CMK (cell line): ENCODE data around the gene FAM221B.

Experiments used
- DNase-seq: peaks from one replicate; pipeline ENCODE4 v3.0.0-alpha.2; 2010; ENCODE audit warnings: low read depth

FAM221B gene

DNA sequence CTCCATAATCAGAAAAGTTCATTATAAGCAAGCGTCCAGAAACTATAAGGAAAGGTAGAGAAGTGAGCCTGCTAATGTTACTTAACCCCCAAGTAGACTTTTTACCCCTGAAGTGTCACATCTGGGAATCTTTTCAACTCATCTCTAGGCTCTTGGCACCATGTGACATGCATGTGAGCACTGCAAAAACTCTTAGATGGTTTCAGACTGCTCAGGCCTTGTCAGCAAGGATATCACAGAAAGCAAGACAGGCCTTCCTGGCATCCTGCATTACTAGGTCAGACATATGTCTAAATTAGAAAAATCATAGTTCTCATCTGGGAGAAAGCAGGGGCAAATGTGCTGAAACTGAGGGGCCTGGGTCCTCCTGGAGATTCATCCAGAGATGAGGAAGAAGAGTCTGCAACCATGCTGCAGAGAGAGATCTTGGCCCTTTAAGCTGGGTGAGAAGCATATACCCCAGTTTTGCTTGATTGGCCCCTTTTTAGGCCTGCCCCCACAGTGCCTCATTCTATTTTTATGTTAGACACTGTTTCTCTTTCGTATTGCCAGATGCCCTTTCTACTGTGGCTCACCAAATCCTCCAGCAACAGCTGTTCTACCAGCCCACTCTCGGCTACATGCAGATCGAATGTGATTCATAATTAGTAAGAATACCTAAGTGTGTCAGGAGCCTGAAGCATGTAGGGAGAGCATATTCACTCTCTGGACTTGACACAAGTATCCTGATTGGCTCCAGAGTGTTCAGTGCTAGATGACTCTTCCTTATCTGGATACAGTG, 19.4 kb upstream of the FAM221B start:
- no peak for DNase-seq

DNA sequence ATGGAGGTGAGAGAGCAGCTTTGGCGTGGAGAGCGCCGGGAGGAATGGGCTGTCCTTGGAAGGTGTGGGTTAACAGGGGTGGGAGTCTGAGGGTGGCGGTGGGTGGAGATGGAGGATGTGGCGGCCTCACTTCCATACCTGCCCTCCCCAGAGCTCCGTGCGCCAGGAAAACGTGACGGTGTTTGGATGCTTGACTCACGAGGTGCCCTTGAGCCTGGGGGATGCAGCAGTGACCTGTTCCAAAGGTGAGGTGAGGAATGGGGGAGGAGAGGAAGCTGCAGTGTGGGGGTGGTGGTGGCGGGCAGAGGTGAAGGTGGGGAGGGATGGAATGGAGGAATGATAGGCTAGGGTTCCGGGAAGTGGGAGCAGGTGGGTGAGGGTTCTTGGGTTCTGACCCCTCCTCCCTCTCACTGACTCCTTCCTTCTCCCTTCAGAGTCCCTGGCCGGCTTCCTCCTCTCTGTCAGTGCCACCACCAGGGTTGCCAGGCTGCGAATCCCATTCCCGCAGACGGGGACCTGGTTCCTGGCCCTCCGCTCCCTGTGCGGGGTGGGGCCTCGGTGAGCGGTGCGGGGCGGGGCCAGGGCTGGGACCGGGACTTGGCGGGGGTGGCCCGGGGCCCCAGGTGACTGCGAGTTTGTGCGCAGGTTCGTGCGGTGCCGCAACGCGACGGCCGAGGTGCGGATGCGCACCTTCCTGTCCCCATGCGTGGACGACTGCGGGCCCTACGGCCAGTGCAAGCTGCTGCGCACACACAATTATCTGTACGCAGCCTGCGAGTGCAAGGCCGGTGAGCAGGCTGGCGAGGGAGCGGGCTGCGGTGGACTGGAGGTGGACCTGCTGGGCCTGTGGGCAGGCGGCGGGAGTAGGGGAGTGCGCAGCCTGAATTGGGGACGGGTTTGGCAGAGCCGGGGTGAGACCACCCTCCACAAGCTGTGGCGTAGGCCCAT, 17.6 kb upstream of the FAM221B start:
- no peak for DNase-seq

DNA sequence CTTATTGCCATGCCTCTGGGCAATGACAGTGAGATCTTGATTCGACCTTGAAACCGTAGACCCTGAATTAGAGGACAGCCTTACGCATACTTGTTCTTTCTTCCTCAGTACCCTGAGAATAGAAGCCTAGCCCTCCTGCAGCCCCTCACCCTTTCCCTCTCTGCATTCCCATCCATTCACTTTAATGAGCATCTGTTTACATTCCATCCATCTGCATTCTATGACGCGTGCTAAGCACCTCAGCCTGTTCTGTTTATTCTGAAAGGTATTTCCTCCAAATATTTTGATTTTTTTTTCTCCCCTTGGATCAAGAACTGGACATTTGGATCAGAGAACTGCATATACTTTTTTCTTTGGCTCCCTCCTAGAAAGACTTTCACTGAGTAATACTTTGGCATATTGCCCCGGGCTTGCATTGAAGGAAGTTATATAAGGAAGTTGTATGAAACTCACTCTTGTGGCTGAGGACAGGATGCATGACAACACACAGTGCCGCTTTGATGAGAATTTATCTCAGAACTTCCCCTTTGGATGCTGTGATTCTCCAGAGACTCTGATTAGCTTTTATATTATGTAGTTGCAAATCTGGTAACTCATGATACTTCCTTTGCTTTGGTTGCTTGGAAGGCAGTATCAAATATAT, 16.2 kb upstream of the FAM221B start:
- no peak for DNase-seq

DNA sequence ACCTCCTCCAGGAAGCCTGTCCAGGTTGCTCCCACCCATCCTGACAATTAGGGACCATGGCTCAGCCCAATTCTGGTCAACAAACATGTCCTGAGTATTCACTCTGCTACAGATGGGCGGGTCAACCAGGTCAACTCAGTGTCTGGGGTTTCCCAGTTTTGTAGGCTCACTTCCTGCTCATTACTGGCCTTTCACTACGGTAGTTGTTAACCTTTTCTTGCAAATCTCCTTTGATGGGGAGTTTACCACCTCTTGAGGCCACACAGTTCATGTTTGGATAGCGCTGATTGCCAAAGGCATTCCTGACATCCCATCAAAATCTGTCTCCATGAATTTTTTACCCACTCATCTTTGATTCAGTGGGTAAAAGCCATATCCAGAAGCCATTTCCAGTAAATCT, 14.3 kb upstream of the FAM221B start:
- DNase-seq = no peak

DNA sequence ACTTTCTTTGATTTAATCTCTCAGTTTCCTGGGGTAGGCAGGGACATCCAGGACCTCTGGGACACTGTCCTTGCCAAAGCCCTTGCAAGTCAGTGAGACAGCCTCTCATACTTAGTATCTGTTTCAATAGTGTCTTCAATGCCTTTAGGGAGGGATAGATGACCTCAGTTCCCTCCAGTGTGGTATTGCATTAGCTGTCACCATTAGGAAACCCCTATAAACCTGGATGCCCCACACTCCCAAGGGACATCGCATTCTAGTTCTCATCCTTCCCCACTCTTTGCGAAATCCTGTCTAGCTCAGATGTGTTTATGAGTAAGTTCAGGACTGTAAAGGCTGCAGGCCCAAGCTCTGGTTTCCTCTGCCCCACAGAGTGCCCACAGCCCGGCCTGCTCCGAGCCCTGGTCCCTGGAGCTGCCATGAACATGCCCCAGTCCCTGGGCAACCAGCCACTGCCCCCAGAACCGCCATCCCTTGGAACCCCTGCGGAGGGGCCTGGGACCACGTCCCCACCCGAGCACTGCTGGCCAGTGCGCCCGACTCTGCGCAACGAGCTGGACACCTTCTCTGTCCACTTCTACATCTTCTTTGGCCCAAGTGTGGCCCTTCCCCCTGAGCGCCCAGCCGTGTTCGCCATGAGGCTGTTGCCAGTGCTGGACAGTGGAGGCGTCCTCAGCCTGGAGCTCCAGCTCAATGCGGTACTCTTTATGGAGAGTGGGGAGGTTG, 13.7 kb upstream of the FAM221B start:
- DNase-seq = no peak

DNA sequence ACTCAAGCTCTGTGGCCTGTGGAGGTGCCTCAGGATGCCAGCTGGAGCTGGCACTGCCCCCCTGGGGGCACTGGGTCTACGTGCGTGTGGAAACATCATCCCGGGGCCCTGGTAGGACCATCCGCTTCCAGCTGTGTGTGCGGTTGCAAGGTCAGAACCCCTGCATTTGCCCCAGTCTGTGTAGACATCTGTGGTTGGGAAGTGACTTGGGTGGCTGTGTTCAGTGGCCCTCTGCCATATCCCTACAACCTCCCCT, 13.0 kb upstream of the FAM221B start:
- no peak for DNase-seq

DNA sequence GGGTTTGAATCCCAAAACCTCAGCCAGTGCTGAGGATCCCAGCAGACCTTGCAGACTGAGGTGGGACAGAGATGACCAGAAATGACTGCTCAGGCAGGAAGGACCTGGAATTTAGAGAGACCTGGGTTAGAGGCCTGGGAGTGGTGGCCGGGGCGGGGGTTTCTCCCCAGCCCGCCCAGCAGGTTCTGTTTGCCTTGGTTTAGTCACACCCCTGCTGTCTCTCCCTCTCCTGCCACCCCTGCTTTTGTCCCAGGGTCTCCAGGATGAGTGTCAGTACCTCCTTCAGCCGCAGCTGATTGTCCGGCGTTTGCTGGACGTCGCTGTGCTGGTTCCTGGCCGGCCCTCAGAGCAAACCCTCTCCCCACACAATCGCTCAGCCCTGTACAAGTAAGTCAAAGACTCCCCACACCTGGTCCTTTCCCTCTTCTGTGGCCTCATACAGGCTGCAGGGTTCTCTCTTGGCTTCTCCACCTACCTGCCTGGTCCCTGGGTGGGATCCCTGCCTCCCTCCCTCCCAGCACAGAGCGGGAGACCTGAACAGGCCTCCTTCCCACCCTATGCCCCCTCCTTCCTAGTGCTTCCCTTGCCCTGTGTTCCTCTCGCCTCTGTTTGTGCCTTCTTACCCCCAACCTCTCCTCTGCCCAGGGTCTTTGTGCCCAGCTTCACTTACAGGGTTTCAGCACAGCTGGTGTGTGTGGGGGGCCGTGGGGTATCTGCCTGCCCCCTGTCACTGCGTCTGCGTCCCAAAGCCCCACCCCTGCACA, 12.5 kb upstream of the FAM221B start:
- DNase-seq = no peak

DNA sequence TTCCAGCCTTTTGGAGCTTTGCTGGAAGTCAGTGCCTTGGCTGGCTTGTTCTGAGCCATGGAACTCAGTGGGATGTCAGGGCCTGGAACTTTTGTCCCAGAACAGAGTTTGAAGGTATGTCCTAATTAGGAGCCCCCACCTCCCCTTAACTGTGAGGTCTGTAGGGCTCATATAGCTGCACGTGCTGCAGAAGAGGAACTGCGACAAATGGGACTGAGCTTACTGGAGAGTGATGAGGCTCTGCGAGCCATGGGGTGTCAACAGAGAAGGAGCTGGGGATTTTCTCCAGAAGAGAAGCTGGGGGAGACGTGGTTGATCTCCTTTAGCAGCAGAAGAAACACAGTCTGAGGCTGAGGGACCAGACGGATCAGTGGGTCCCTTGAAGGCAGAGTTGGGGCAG, 11.4 kb upstream of the FAM221B start:
- no peak for DNase-seq

DNA sequence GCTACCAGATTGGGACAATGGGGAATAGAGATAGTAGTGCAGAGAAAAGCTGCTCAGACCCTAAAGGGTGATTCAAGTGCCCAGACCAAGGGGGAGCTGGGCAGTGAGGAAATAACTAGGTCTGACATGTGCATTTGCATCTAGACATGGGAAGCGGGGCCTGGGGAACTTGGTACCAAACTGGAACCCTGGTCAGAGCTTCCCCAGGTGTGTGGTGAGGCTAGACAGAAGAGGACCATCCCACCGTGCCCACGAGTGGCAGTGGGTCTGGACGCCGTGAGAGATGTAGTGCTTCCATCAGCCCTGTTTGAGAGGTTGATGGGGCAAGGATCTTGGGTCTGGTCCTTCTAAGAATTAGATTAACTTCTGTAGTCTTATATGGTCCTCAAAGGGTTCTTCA, 8.1 kb upstream of the FAM221B start:
- DNase-seq = no peak

DNA sequence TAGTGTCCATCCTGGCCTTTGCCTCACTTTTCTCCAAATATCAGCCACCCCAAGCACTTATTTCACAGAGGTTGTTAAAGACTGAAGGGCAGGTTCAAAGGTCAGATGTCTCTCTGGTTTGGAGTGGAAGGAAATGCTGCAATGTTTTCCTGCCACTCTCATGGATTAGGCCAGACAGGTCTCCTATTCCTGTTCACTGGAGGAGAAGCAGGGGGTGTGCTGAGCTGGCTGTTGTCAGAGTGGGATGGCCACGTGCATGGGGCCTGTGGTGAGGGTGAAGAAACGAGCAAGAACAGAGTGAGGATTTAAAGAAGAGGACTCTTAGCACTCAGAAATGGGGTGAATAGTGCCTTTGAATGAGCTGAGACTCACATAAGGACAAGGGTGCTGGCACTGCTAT, 7.2 kb upstream of the FAM221B start:
- DNase-seq = no peak

DNA sequence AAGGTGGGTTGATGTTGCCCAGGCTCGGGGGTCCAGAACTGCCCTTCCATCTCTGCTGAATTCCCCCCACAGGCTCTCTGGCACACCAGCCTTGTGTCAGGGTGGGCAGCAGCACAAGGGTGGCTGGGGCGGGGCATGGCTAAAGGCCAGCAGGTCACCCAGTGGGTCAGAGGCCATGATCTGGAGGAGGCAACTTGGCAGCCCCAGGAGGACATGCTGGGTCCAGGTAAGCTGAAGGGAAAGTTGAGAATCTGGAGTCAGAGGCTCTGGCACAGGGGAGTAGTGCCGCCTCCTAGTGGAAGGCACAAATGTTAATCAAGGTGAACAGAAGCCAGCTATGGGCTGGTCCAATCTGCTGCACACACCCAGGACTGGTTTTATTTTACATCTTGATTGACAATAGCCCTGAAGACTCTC, 6.7 kb upstream of the FAM221B start:
- no peak for DNase-seq

DNA sequence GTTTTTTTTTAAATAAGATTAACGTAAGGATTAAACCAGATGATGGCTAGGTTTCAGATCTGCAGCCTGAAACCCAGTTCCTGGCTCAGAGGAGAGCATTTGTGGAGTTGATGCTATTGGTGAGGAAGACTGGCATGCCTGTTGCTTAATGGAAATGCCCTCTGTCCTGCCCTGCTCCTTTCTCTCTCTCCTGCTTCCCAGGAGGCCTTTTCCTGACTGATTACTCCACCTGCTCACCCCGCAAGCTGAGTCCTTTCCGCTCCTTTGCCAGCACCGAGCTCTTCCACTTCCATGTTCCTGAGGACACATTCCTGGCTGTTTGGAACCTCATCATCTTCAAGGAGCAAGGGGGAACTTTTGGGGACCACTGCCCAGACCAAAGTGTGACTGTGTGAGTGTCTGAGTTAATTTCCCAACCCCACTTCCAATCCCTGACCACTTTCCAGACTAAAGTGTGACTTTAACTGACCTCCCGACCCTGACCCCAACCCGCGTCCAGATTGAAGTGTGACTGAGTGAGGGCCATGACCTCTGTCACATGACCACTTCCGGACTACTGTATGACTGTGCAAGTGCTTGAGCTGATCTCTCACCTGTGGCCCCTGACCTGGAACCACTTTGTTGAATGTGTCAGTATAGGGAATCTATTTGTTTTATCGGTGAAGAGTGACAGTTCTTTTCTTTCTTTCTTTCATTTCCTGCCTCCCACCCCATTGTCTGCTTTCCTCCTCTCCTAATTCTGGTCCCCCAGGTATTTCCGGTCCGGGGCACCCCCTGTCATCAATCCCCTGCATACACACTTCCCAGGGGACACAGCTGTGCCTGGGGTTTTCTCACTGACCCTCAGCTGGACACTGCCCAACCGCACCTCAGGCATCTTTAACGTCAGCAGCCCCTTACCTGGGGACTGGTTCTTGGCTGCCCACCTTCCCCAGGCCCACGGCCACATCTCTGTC, 6.0 kb upstream of the FAM221B start:
- no peak for DNase-seq

DNA sequence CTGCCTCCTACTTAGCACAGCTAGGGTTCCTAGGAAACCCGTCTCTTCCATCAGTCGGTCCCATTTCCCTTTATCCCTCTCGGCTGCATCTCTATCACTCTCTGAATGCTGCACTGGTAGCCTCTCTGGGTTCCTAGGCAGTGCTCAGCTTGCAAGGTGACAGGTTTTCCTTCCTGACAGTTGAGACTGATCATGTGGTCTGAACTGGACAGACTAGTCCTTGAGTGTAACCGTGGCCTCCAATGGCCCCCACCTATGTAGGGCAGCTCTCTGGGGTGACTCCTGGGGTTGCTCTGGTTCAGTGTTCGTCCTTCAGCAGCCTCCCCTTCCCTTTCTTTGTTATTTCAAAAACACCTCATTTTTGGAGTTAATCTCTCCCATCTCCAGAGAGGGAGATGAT, 4.3 kb upstream of the FAM221B start:
- no peak for DNase-seq

DNA sequence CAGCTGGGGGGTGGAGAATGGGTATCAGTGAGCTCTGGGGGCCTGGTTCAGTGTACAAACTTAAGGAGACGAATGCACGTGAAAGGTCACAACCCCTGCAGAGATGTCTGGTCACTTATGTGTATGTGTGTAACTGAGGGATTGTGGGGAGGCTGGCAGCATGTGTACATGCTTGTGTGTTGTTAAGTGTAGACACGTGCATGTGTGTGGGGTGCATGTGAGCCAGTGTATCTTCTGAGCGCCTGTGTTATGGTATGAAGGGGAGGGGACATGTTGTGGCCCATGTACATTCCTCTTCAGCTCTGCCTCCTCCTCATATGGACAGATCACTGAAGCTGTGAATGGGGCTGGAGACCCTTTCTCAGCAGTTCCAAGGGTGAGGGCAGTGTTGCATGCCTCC, 2.5 kb upstream of the FAM221B start:
- DNase-seq = no peak

DNA sequence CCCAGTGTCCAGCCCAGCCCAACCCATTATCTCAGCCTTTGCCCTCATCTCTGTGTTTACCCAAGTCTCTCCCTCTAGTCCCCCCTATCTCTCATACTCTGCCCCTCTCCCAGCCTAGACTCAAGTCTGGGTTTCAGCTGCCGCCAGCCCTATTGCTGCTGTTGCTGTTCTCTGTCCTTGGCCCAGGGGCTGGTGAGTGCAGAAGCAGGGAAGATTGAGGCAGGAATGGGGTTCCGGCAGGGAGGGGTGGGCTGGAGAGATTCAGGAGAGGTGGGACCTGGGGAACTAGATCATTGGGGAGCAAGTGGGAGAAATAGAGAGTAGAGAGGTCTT, 1.2 kb upstream of the FAM221B start:
- no peak for DNase-seq

DNA sequence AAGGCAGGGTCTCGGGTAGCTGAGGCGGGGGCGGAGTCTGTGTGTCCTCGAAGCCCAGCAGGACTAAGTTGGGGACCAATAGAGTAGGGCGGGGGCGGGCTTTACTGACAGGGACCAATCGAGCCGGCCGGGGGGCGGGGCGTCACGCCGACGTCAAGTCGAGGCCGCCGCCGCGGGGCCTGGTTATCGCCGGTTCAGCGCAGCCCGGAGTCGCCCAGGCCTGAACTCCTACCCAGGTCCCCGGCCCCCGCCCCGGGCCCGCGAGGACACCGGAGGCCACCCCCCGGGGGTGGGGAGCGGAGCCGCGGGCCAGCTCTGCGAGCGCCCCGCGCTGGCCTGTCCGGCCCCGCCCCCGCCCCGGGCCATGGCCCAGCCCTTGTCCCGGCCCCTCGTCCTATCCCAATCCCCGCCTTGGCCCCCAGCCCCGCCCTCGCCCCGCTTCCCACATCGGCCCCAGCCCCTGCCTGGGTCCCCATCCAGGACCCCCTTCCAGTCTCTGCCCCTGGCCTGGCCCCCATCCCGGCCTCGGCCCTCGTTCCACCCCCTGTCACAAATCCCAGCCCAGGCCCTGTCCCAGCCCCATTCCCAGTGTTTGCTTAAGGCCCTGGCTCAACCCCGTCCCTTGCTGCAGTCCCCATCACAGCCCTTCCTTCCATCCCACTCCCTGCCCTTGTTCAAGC, 692 bp upstream of the FAM221B start, which contains the start of gene TMEM8B:
TSS of gene TMEM8B (plus strand) at position 145 of the 680 bp plus-strand sequence. CDS start at position 365, 220 bp downstream.
- DNase-seq = peak; percentile 70

DNA sequence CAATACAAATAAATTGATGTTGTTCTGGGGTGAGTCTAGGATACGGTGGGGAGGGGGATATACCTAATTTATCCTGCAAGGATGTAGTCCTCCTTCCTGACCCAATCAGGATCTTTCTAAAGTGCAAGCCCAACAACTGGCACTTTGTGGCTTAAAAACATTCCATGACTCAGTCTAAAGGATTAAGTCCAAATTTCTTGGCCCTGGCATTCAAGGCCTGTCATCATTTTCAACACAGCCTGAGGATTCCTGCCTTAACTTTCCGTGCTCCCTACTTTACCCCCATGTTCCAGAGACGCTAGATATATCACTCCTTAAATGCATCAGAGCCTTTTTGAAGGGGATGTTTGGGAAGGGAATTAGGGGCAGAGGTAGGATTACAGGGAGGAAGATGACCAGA, 1.0 kb downstream of the FAM221B start:
- no peak for DNase-seq

DNA sequence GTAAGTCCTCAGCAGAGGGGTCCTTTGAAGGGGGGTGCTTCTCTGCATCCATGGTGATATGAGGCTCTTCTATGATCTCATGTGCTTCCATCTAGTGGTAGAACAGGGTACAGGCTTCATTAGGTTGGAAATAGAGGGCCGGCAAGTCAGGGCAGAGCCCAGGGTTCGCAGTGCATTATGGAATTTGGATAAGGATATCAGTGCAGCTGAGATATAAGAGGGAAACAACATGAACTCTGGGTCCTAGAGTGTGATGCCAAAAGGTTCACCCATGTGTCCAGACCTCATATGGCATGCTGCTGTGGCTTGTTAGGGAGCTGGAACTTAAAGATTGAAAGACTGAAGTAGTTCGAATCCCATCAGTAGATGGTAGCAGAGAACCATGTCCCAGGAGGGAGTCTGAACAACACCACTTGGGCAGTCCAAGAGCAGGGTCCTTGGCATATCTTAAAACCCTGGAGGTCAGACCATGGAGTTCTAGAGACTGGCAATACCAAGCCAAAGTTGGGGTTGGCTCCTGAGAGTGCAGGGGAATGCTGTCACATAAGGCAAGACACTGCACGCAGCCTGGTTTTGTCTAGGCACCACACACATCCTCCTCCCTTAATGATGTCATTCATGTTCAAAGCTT, 2.3 kb downstream of the FAM221B start:
- no peak for DNase-seq

DNA sequence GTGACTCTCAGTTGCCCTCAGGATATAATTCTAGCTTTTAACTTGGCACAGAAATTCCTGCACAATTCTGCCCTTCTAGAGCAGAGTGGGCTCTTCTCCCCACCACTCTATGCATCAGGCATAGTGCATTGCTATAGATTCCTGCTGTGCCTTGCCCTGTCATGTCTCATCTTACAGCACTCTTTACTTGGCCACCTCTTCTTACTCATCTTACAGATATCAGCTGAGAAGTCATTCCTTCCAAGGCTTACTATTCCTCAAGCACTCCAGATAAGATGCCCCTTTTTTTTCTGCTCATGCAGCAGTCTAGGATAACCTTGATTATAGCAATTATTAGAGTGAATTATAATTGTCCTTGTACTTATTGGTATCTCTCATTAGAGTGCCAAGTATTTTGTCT, 5.6 kb downstream of the FAM221B start:
- no peak for DNase-seq
